Kidney epithelial cell (primary cell): Measurements from ENCODE around the gene KRTAP9-4. TPM values are rescaled to one million over a fixed set of nuclear protein-coding genes. Genes with fewer than 3 reads are reported as not detected.

Experiments
- DNase-seq: peaks from one replicate; pipeline ENCODE4 v3.0.0-alpha.2; 2010; ENCODE audit warnings: low read depth
- H3K27me3 ChIP-seq: 2 replicates; pipeline ENCODE4 v1.6.0; 2011; ENCODE audit warnings: low read length; ENCODE audit not compliant: control insufficient read depth, insufficient read depth
- H3K36me3 ChIP-seq: 2 replicates; pipeline ENCODE4 v1.5.1; 2011; ENCODE audit warnings: low read length; ENCODE audit not compliant: control insufficient read depth, insufficient read depth
- H3K4me3 ChIP-seq: 2 replicates; pipeline ENCODE4 v1.5.1; 2011; ENCODE audit warnings: low read depth, mild to moderate bottlenecking, control low read depth, low read length
- total RNA-seq: library from RNA; depleted of rRNA; stranded (reverse); fragments of >200 nt; gene quantifications from 2 replicates; pipeline ENCODE4 v1.2.3, GENCODE V29; 2015
- TF ChIP-seq, protein P1 (sequence below): IDR thresholded peaks from 2 replicates; pipeline ENCODE4 v1.5.1; 2011; ENCODE audit warnings: mild to moderate bottlenecking, moderate library complexity, low read length, control low read depth, inconsistent platforms; ENCODE audit not compliant: insufficient read depth, poor library complexity, severe bottlenecking

Gene KRTAP9-4
- total RNA-seq, 1 donor from 2014 or later, result not detected

DNA sequence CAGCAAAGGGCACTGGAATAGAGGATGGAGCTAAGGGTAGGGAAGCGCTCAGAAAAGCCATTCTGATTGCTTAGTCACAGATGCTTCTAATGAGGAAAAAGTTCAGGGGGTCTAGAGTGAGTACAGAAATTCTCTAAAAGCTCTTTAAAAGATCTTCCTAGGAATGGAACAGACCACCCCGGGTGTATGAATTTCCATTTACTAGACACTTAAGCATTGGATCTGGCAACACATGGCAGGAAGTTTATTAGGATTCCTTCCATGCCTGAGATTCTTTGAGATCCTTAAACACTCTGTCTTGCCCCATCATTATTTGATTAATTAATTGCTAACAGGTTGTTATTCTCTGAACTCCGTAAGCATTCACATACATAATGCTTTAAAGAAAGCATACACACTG, 34.6 kb downstream of the KRTAP9-4 start:
- DNase-seq, result no peak
- Histone ChIP-seq H3K36me3 (no peaks in the 10 kb centered on the region), H3K27me3 (no peaks in the 10 kb centered on the region), H3K4me3 (no peak overlapping the region)
- TF ChIP-seq, protein P1, sequence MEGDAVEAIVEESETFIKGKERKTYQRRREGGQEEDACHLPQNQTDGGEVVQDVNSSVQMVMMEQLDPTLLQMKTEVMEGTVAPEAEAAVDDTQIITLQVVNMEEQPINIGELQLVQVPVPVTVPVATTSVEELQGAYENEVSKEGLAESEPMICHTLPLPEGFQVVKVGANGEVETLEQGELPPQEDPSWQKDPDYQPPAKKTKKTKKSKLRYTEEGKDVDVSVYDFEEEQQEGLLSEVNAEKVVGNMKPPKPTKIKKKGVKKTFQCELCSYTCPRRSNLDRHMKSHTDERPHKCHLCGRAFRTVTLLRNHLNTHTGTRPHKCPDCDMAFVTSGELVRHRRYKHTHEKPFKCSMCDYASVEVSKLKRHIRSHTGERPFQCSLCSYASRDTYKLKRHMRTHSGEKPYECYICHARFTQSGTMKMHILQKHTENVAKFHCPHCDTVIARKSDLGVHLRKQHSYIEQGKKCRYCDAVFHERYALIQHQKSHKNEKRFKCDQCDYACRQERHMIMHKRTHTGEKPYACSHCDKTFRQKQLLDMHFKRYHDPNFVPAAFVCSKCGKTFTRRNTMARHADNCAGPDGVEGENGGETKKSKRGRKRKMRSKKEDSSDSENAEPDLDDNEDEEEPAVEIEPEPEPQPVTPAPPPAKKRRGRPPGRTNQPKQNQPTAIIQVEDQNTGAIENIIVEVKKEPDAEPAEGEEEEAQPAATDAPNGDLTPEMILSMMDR, result no peak

DNA sequence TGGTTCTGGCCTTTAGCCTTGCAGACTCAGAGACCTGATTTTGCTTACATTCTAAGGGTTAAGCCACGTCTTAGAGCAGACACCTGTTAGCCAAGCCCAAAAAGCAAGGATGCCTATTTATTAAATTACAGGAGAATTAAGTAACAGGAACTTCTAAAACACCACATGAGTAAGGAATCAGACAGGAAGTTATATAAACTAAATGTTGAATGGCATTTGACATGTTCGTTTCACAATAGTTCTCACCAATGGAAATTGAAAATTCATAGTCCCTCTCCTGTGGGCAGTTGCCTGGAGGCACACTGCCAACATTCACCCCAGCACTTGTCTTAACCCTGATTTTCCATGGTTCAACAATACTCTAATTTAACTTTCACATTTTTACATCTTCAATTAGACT, 35.1 kb downstream of the KRTAP9-4 start:
- H3K4me3 ChIP-seq, result no peak overlapping the region
- TF ChIP-seq, protein P1, result no peak
- DNase-seq, result no peak

DNA sequence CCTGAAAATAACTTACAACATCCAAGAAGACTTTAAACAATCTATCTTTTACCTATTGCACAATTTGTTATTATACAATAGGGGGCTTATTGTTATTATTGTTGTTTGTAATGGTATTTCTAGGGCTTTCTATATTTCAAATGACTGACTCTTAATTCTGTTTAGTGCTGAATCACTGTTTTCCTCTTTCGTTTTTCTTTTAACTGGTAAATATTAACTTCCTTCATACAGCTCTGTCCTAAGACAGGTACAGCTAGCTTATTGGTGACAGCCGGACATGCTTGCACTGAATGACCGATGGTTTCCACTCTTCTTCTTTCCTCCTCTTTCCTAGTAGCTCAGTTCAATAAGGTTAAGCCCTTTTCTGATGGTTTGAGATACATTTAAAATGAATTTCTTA, 37.6 kb downstream of the KRTAP9-4 start:
- DNase-seq, result no peak
- H3K36me3 ChIP-seq, result no peaks in the 10 kb centered on the region
- H3K27me3 ChIP-seq, result no peaks in the 10 kb centered on the region
- H3K4me3 ChIP-seq, result no peak overlapping the region
- TF ChIP-seq, protein P1, result no peak

More for the DNA sequence above, 35.1 kb downstream of the KRTAP9-4 start:
- no peaks in the 10 kb centered on the region for H3K27me3 ChIP-seq
- no peaks in the 10 kb centered on the region for H3K36me3 ChIP-seq

- Histone ChIP-seq H3K4me3 (no peak overlapping the region), H3K36me3 (no peaks in the 10 kb centered on the region), H3K27me3 (no peaks in the 10 kb centered on the region)
- no peak for DNase-seq
- TF ChIP-seq, protein P1, result no peak
These were observed 44.5 kb downstream of the KRTAP9-4 start for GRCh38 chr17:41294016-41294415.

GRCh38 chr17:41296846-41297245, 47.4 kb downstream of the KRTAP9-4 start:
- Histone ChIP-seq H3K36me3 (no peaks in the 10 kb centered on the region), H3K27me3 (no peaks in the 10 kb centered on the region), H3K4me3 (no peak overlapping the region)
- TF ChIP-seq, protein P1, result no peak
- no peak for DNase-seq

GRCh38 chr17:41298458-41299135, 49.1 kb downstream of the KRTAP9-4 start:
- H3K27me3 ChIP-seq, result no peaks in the 10 kb centered on the region
- H3K36me3 ChIP-seq, result no peaks in the 10 kb centered on the region
- no peak overlapping the region for H3K4me3 ChIP-seq
- no peak for DNase-seq
- TF ChIP-seq, protein P1, result no peak
